Astrocyte (in vitro differentiated cells and primary cell): ENCODE results near the gene C1orf159. TPM values are rescaled to one million over a fixed set of nuclear protein-coding genes. Genes with fewer than 3 reads are reported as not detected.

Experiments
- DNase-seq: peaks from one replicate; pipeline ENCODE4 v3.0.0-alpha.2; 2010; ENCODE audit warnings: low read depth
- FAIRE-seq: peaks from 2 replicates; lab custom pipeline; 2011; peaks lifted over from hg19 to GRCh38; lab: Jason Lieb, UNC
- H2AFZ ChIP-seq: 2 replicates; pipeline ENCODE4 v1.6.0; 2012; ENCODE audit warnings: low read depth, low read length, inconsistent platforms
- H3K27ac ChIP-seq: 2 replicates; pipeline ENCODE4 v1.5.1; 2011; ENCODE audit warnings: low read depth, low read length, inconsistent platforms
- H3K27me3 ChIP-seq: 2 replicates; pipeline ENCODE4 v1.6.0; 2011; ENCODE audit warnings: low read length, inconsistent platforms; ENCODE audit not compliant: insufficient read depth
- H3K36me3 ChIP-seq: 2 replicates; pipeline ENCODE4 v1.5.1; 2011; ENCODE audit warnings: low read length, inconsistent platforms; ENCODE audit not compliant: insufficient read depth
- H3K4me1 ChIP-seq: 2 replicates; pipeline ENCODE4 v1.5.1; 2011; ENCODE audit warnings: low read length, inconsistent platforms; ENCODE audit not compliant: insufficient read depth
- H3K4me2 ChIP-seq: 2 replicates; pipeline ENCODE4 v1.6.0; 2012; ENCODE audit warnings: low read length, inconsistent platforms
- H3K4me3 ChIP-seq: 2 replicates; pipeline ENCODE4 v1.5.1; 2011; ENCODE audit warnings: low read depth, mild to moderate bottlenecking, low read length, inconsistent platforms; ENCODE audit not compliant: insufficient read depth
- H3K79me2 ChIP-seq: 2 replicates; pipeline ENCODE4 v1.6.0; 2012; ENCODE audit warnings: mild to moderate bottlenecking, low read length, inconsistent platforms; ENCODE audit not compliant: insufficient read depth
- H3K9ac ChIP-seq: 2 replicates; pipeline ENCODE4 v1.6.0; 2012; ENCODE audit warnings: mild to moderate bottlenecking, low read length, inconsistent platforms
- H3K9me3 ChIP-seq: 2 replicates; pipeline ENCODE4 v1.5.1; 2012; ENCODE audit warnings: low read depth, mild to moderate bottlenecking, low read length, inconsistent platforms; ENCODE audit not compliant: insufficient read depth
- H4K20me1 ChIP-seq: 2 replicates; pipeline ENCODE4 v1.6.0; 2012; ENCODE audit warnings: low read length, inconsistent platforms; ENCODE audit not compliant: insufficient read depth
- H3K27ac Mint-ChIP-seq: one replicate; pipeline ENCODE4 v1.8.0; 2021; ENCODE audit warnings: mild to moderate bottlenecking, mixed read lengths; ENCODE audit not compliant: unreplicated experiment
- H3K27me3 Mint-ChIP-seq: one replicate; pipeline ENCODE4 v1.8.0; 2021; ENCODE audit warnings: low read depth, mixed read lengths; ENCODE audit not compliant: unreplicated experiment
- H3K36me3 Mint-ChIP-seq: one replicate; pipeline ENCODE4 v1.8.0; 2021; ENCODE audit warnings: low read depth, mixed read lengths; ENCODE audit not compliant: unreplicated experiment
- H3K4me1 Mint-ChIP-seq: one replicate; pipeline ENCODE4 v1.8.0; 2021; ENCODE audit warnings: low read depth, mixed read lengths; ENCODE audit not compliant: unreplicated experiment
- H3K4me3 Mint-ChIP-seq: one replicate; pipeline ENCODE4 v1.8.0; 2021; ENCODE audit warnings: mild to moderate bottlenecking, moderate library complexity, mixed read lengths; ENCODE audit not compliant: unreplicated experiment
- H3K9me3 Mint-ChIP-seq: one replicate; pipeline ENCODE4 v1.8.0; 2021; ENCODE audit warnings: mild to moderate bottlenecking, mixed read lengths; ENCODE audit not compliant: unreplicated experiment
- EZH2 ChIP-seq: IDR thresholded peaks from 2 replicates; pipeline ENCODE4 v1.6.1; 2012; ENCODE audit warnings: mild to moderate bottlenecking, low read length, inconsistent platforms; ENCODE audit not compliant: insufficient read depth
- total RNA-seq: library from RNA; stranded (reverse); gene quantifications from 2 replicates; pipeline ENCODE4 v1.2.1, GENCODE V29; 2021
- TF ChIP-seq, protein P1 (sequence below): IDR thresholded peaks from 2 replicates; pipeline ENCODE4 v1.5.1; 2011; ENCODE audit warnings: low read depth, mild to moderate bottlenecking, inconsistent platforms, low read length, moderate library complexity; ENCODE audit not compliant: insufficient read depth

C1orf159 gene
- total RNA-seq, 1 donor from 2014 or later = 13.9 TPM

DNA sequence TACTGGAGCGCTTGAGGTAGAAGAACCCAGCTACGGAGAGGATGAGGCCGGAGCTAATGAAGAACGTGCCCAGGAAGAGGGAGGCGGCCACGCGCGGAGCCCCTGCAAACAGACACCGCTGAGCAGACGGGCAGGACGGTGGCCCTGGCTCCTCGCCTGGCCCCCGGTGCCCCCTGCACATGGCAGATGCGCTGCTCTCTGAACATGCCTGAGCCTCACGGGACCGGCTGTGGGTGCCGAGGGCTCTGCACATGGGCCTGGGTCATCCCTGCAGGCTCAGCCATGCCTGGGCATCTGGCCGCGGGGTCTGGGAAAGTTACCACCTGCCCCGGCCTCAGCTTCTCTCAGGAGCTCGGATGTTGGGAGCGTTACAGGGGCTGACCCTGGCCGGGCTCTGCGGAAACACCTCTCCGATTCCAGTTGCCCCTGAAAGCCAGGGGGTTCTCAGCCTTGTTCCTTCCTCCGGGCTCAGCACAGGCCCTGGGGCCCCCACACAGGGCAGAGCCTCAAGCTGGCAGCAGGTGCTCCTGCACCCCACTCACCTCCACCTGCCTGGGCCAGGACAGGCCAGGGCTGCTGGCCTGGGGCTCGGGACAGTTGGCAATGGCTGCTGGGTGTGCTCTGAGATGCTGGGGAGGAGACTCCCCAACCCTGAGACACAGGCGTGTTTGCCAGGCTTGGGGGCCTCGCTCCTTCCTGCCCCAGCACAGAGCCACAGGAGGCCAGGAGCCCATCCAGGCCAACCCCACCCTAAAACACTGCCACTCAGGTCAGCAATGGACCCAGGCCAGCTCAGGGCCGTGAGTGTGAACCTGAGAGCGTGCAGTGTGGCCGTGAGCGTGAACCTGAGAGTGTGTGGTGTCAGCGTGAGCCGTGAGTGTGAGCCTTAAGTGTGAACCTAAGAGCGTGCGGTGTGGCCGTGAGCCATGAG, 29.7 kb downstream of the C1orf159 start:
- Mint-ChIP-seq H3K4me3 (no peak overlapping the region), H3K27ac (no peak overlapping the region), H3K4me1 (no peaks in the 10 kb centered on the region), H3K36me3 (peaks cover 8% of the 10 kb centered on the region), H3K27me3 (peaks cover 2% of the 10 kb centered on the region), H3K9me3 (no peaks in the 10 kb centered on the region)
- H3K9me3 ChIP-seq = no peaks in the 10 kb centered on the region
- no peaks in the 10 kb centered on the region for H3K4me1 ChIP-seq
- DNase-seq (no peak), FAIRE-seq (no peak)
- no peaks in the 10 kb centered on the region for H4K20me1 ChIP-seq
- no peak overlapping the region for H3K9ac ChIP-seq
- no peak for TF ChIP-seq EZH2
- TF ChIP-seq, protein P1, sequence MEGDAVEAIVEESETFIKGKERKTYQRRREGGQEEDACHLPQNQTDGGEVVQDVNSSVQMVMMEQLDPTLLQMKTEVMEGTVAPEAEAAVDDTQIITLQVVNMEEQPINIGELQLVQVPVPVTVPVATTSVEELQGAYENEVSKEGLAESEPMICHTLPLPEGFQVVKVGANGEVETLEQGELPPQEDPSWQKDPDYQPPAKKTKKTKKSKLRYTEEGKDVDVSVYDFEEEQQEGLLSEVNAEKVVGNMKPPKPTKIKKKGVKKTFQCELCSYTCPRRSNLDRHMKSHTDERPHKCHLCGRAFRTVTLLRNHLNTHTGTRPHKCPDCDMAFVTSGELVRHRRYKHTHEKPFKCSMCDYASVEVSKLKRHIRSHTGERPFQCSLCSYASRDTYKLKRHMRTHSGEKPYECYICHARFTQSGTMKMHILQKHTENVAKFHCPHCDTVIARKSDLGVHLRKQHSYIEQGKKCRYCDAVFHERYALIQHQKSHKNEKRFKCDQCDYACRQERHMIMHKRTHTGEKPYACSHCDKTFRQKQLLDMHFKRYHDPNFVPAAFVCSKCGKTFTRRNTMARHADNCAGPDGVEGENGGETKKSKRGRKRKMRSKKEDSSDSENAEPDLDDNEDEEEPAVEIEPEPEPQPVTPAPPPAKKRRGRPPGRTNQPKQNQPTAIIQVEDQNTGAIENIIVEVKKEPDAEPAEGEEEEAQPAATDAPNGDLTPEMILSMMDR = no peak
- H3K36me3 ChIP-seq = no peaks in the 10 kb centered on the region
- H2AFZ ChIP-seq = no peak overlapping the region
- H3K4me3 ChIP-seq = no peak overlapping the region
- no peaks in the 10 kb centered on the region for H3K79me2 ChIP-seq
- no peak overlapping the region for H3K4me2 ChIP-seq
- H3K27me3 ChIP-seq = no peaks in the 10 kb centered on the region
- no peak overlapping the region for H3K27ac ChIP-seq

DNA sequence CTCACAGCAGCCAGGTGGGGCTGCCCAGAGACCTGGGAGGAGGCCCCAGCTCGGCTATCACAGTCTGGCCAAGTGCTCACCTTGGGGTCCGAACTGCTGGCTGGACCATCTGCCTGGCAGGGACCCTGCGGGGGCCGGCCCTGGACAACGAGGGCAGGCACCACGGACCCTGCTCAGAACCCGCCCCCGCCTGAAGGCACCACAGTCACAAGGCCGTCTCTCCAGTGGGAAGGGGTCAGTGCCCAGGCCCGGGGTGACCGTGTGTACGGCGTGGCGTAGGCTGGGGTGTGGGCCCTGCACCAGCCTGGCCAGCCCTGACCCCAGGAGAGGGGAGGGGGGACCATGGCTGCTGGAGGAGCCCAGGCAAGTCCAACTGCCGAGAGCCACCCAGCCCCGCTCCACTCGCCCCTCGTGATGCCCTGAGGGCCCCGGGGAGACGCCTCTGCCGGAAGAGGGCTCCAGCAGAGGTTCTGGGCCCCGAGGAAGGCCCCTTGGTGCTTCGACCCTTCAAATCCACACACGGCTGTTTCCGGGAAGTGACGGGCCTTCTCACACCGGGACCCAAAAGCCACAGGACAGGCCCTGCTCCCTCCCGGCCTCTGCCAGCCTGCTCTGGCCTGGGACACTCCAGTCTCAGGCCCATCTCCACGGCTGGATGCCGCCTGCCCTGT, 30.6 kb downstream of the C1orf159 start:
- Mint-ChIP-seq H3K36me3 (peaks cover 8% of the 10 kb centered on the region), H3K27me3 (peaks cover 2% of the 10 kb centered on the region), H3K9me3 (no peaks in the 10 kb centered on the region), H3K27ac (no peak overlapping the region), H3K4me3 (no peak overlapping the region), H3K4me1 (no peaks in the 10 kb centered on the region)
- Histone ChIP-seq H3K36me3 (no peaks in the 10 kb centered on the region), H2AFZ (no peak overlapping the region), H3K79me2 (no peaks in the 10 kb centered on the region), H3K4me1 (peaks cover under 1% of the 10 kb centered on the region), H4K20me1 (no peaks in the 10 kb centered on the region), H3K27ac (no peak overlapping the region), H3K4me3 (no peak overlapping the region), H3K9ac (no peak overlapping the region), H3K27me3 (no peaks in the 10 kb centered on the region), H3K9me3 (no peaks in the 10 kb centered on the region), H3K4me2 (no peak overlapping the region)
- TF ChIP-seq, protein P1 = no peak
- no peak for TF ChIP-seq EZH2
- FAIRE-seq (no peak), DNase-seq (no peak)
